PC-3 (cell line): Measurements from ENCODE around the gene SFXN4. TPM values are rescaled to one million over a fixed set of nuclear protein-coding genes. Genes with fewer than 3 reads are reported as not detected.
"Not testable (repeated sequence)": the region's sequence is repeated elsewhere in the genome, so short reads cannot be mapped to it uniquely, and the experiment has no call there.

ENCODE experiments used
- ATAC-seq: fragments of 200-7000 bp; cut with Tn5 transposase; 2 replicates; pipeline ENCODE4 v1.9.1; 2020; ENCODE audit warnings: mild to moderate bottlenecking, moderate library complexity
- BruUV-seq: library from RNA; stranded (reverse); fragments of 400-500 nt; replicated peaks from 2 replicates; lab custom pipeline; 2021; lab: Mats Ljungman, UMichigan
- CTCF ChIA-PET: fragments of 300-600 bp; sonication (Branson Sonifier 250); formaldehyde crosslinking; loops from one replicate; lab custom pipeline; 2022; ENCODE audit warnings: antibody characterized with exemption; lab: Charles Lee
- POLR2A ChIA-PET: fragments of 300-600 bp; sonication (Branson Sonifier 250); formaldehyde crosslinking; loops from one replicate; lab custom pipeline; 2022; ENCODE audit warnings: antibody characterized with exemption; ENCODE audit not compliant: unreplicated experiment; lab: Charles Lee
- DNase-seq: peaks from one replicate; pipeline ENCODE4 v3.0.0-alpha.2; 2015
- H2AFZ ChIP-seq: fragments of 300-600 bp; sonication (generic); 2 replicates; pipeline ENCODE4 v1.6.0; 2016; ENCODE audit warnings: antibody characterized with exemption, low read length
- H3F3A ChIP-seq: fragments of 300-600 bp; sonication (generic); one replicate; pipeline ENCODE4 v1.6.0; 2017; ENCODE audit warnings: antibody characterized with exemption, low read length, control low read depth, mild to moderate bottlenecking; ENCODE audit not compliant: unreplicated experiment
- H3K27ac ChIP-seq: fragments of 300-600 bp; sonication (generic); 2 replicates; pipeline ENCODE4 v1.5.1; 2016; ENCODE audit warnings: mild to moderate bottlenecking, low read length
- H3K27me3 ChIP-seq: fragments of 300-600 bp; sonication (generic); 2 replicates; pipeline ENCODE4 v1.6.1; 2016; ENCODE audit warnings: low read length, mixed read lengths
- H3K36me3 ChIP-seq: fragments of 300-600 bp; sonication (generic); 2 replicates; pipeline ENCODE4 v1.6.1; 2016; ENCODE audit warnings: low read depth, mixed run types, low read length, mixed read lengths
- H3K4me1 ChIP-seq: fragments of 300-600 bp; sonication (generic); 2 replicates; pipeline ENCODE4 v1.5.1; 2016; ENCODE audit warnings: low read length; ENCODE audit not compliant: insufficient read depth
- H3K4me2 ChIP-seq: fragments of 300-600 bp; sonication (generic); 2 replicates; pipeline ENCODE4 v1.6.0; 2016; ENCODE audit warnings: low read length
- H3K4me3 ChIP-seq: fragments of 300-600 bp; sonication (generic); 2 replicates; pipeline ENCODE4 v1.5.1; 2016; ENCODE audit warnings: mild to moderate bottlenecking, low read length, mixed read lengths
- H3K79me2 ChIP-seq: fragments of 300-600 bp; sonication (generic); 2 replicates; pipeline ENCODE4 v1.6.1; 2017; ENCODE audit warnings: low read length, mixed read lengths
- H3K9ac ChIP-seq: fragments of 300-600 bp; sonication (generic); 2 replicates; pipeline ENCODE4 v1.6.0; 2016; ENCODE audit warnings: mild to moderate bottlenecking, low read length
- H3K9me2 ChIP-seq: fragments of 300-600 bp; sonication (generic); replicated peaks from 2 replicates; pipeline ENCODE4 v1.6.1; 2016; ENCODE audit warnings: mixed run types, low read length, mixed read lengths
- H3K9me3 ChIP-seq: fragments of 300-600 bp; sonication (generic); 2 replicates; pipeline ENCODE4 v1.6.1; 2016; ENCODE audit warnings: low read length, mixed read lengths
- H4K20me1 ChIP-seq: fragments of 300-600 bp; sonication (generic); 2 replicates; pipeline ENCODE4 v1.6.1; 2016; ENCODE audit warnings: low read length, mixed read lengths
- CTCF ChIP-seq: fragments of 300-600 bp; sonication (generic); conservative IDR thresholded peaks from 2 replicates; pipeline ENCODE4 v1.5.1; 2017; ENCODE audit warnings: antibody characterized with exemption, low read depth, mild to moderate bottlenecking, low read length
- EZH2 ChIP-seq: fragments of 300-600 bp; sonication (generic); IDR thresholded peaks from one replicate; pipeline ENCODE4 v1.6.1; 2017; ENCODE audit warnings: antibody characterized with exemption, mild to moderate bottlenecking, low read length; ENCODE audit not compliant: unreplicated experiment
- EZH2phosphoT487 ChIP-seq: fragments of 300-600 bp; sonication (generic); IDR thresholded peaks from 2 replicates; pipeline ENCODE4 v1.6.1; 2018; ENCODE audit warnings: mild to moderate bottlenecking, antibody characterized with exemption, low read length, borderline replicate concordance
- intact Hi-C: fragments of 100-400 bp; cut with micrococcal nuclease; formaldehyde crosslinking; loops from 2 replicates; pipeline ENCODE4 v1.9.0; 2023
- total RNA-seq: library from RNA; depleted of rRNA; stranded (reverse); fragments of >200 nt; gene quantifications from 2 replicates; pipeline ENCODE4 v1.2.3, GENCODE V29; 2014

SFXN4 gene
- total RNA-seq, 1 experiment from 2014 or later: 32.8 TPM

DNA sequence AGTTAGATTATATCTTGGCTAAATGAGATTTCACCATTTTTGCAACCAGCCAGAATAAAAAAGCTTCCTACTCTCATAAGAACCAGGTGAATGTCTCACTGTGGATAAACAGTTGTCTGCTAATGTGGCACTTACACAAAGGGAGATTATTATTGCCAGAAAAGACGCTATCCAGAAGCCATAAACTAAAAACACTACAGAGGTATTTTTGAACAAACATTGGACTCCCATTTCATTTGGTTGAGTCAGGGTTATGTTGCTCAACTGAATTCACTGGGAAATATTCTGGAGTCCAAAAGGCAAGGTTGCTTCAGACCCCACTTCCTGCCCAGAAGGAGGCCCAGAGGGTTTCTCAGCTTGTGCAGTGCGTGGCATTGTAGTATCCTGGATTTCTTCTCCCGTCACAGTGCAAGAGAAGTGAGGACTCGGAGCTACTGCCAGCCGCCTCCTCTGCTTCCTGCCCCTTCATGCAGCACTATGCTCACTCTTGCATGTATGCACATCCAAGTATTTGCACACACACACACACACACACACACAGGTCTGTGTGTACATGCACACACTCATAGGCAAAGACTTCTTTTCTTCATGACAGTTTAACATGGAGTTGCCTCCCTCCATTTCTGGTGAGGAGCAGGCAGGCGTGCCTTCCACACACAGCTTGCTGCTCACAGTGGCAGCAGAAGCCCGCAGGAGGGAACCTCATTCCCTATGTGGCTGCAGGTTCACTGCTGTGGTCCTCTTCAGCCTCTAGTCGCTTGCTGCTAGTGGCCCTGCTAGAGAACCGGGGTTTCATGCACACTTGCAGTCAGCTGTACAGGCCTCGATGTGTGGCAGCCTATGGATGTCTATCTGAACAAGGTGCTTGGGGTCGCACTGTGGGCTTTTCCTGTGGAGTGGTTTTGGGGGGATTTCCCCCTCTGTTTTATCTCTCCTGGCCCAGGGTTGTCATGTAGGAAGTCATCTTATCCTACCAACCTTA is 51.5 kb downstream of the SFXN4 start:
- H3K79me2 ChIP-seq: no peaks in the 10 kb centered on the region
- BruUV-seq: no TSS peak
- H3K27me3 ChIP-seq: no peaks in the 10 kb centered on the region
- no peaks in the 10 kb centered on the region for H3F3A ChIP-seq
- intact Hi-C loops: no loop called here
- POLR2A ChIA-PET: no interaction called here
- H3K4me3 ChIP-seq: no peak overlapping the region
- H3K9me2 ChIP-seq: no peaks in the 10 kb centered on the region
- no peak overlapping the region for H2AFZ ChIP-seq
- no peak overlapping the region for H3K27ac ChIP-seq
- no peaks in the 10 kb centered on the region; the same call in 1 of the 2 replicates for H3K36me3 ChIP-seq
- ATAC-seq (peak; percentile 49), DNase-seq (peak; percentile 54)
- no peaks in the 10 kb centered on the region for H4K20me1 ChIP-seq
- CTCF ChIA-PET: no interaction called here
- H3K9ac ChIP-seq: no peak overlapping the region
- TF ChIP-seq EZH2phosphoT487: no peak
- no peak for TF ChIP-seq EZH2
- TF ChIP-seq CTCF: no peak
- H3K4me1 ChIP-seq: no peaks in the 10 kb centered on the region
- no peaks in the 10 kb centered on the region for H3K9me3 ChIP-seq
- no peak overlapping the region for H3K4me2 ChIP-seq

DNA sequence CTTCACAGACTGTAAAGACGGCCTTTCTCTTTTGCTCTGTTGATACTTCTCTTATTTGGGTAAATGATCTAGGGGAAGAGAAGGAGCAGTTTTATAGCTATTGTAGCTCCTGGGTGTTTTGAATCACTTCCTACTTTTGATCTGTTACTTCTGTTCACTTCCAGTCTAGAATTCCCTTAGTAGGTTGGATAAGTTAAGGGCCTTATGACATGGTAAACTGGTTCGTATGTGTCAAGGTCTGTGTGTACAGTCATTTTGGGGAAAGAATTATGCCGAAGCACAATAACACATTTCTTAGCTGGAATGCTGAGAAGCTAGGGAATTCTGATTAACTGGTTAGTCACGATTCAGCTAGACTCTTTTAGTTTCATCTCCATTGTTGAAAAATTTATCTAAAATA is 53.5 kb downstream of the SFXN4 start:
- ATAC-seq: no peak
- H3K79me2 ChIP-seq: no peaks in the 10 kb centered on the region
- intact Hi-C loops: no loop called here
- H3K27me3 ChIP-seq: no peaks in the 10 kb centered on the region
- no peaks in the 10 kb centered on the region; the same call in 1 of the 2 replicates for H3K36me3 ChIP-seq
- TF ChIP-seq EZH2: no peak
- TF ChIP-seq CTCF: no peak
- TF ChIP-seq EZH2phosphoT487: no peak
- CTCF ChIA-PET: no interaction called here
- no TSS peak for BruUV-seq
- no peak overlapping the region for H3K4me3 ChIP-seq
- no peaks in the 10 kb centered on the region for H3K4me1 ChIP-seq
- H3K9me2 ChIP-seq: no peaks in the 10 kb centered on the region
- no peaks in the 10 kb centered on the region for H3F3A ChIP-seq
- H3K9ac ChIP-seq: no peak overlapping the region
- H3K9me3 ChIP-seq: no peaks in the 10 kb centered on the region
- POLR2A ChIA-PET: no interaction called here
- H4K20me1 ChIP-seq: no peaks in the 10 kb centered on the region
- no peak overlapping the region for H2AFZ ChIP-seq
- DNase-seq: no peak
- H3K4me2 ChIP-seq: no peak overlapping the region
- no peak overlapping the region for H3K27ac ChIP-seq

- H4K20me1 ChIP-seq, ATAC-seq, H3F3A ChIP-seq, H3K4me2 ChIP-seq, H2AFZ ChIP-seq, H3K9me3 ChIP-seq, H3K27ac ChIP-seq, H3K36me3 ChIP-seq, H3K9me2 ChIP-seq, POLR2A ChIA-PET, DNase-seq, H3K4me1 ChIP-seq, CTCF ChIA-PET, H3K27me3 ChIP-seq, intact Hi-C loops, H3K9ac ChIP-seq, H3K4me3 ChIP-seq, BruUV-seq: not testable (repeated sequence)
- H3K79me2 ChIP-seq: peaks cover 19% of the 10 kb centered on the region
These were observed 57.7 kb downstream of the SFXN4 start for GRCh38 chr10:119107771-119108170.

- BruUV-seq, H3K9me3 ChIP-seq, H3F3A ChIP-seq, H3K9me2 ChIP-seq, H3K27me3 ChIP-seq, H3K36me3 ChIP-seq, H3K4me1 ChIP-seq, CTCF ChIA-PET, H3K4me2 ChIP-seq, ATAC-seq, H3K27ac ChIP-seq, H4K20me1 ChIP-seq, H3K4me3 ChIP-seq, H3K9ac ChIP-seq, POLR2A ChIA-PET, intact Hi-C loops, H2AFZ ChIP-seq, DNase-seq: not testable (repeated sequence)
- H3K79me2 ChIP-seq: peaks cover 19% of the 10 kb centered on the region
These were observed 58.4 kb downstream of the SFXN4 start for GRCh38 chr10:119107106-119107505.

- not testable (repeated sequence) for ATAC-seq
These were observed 59.6 kb downstream of the SFXN4 start for GRCh38 chr10:119105899-119106298.

More at GRCh38 chr10:119105899-119106298, 59.6 kb downstream of the SFXN4 start:
- H3K4me3 ChIP-seq, H3K9ac ChIP-seq, DNase-seq, H3K9me2 ChIP-seq, POLR2A ChIA-PET, H3K4me1 ChIP-seq, H3K36me3 ChIP-seq, H4K20me1 ChIP-seq, CTCF ChIA-PET, H2AFZ ChIP-seq, H3K27ac ChIP-seq, H3F3A ChIP-seq, BruUV-seq, H3K9me3 ChIP-seq, H3K27me3 ChIP-seq: not testable (repeated sequence)
- intact Hi-C loops: loop anchor here (2.0 kb wide), 1 partner anchor 25 kb away; the partner anchor contains the start of gene EIF3A
- Histone ChIP-seq H3K79me2 (peaks cover 19% of the 10 kb centered on the region), H3K4me2 (0 out of 2 replicates have a peak overlapping the region, but pooled peaks have one; percentile 99)
